GM23338 (cell line): ENCODE measurements around the gene PSMA5.

Experiments
- TF ChIP-seq, protein P1 (sequence below), 2 experiments: fragments of 200-600 bp in 1 of 2; sonication (generic) in 1 of 2; conservative IDR thresholded peaks; 2 replicates each; pipeline versions ENCODE4 v1.5.1 to v1.6.1; 2016 to 2017; ENCODE audit warnings: antibody characterized with exemption in 2 of 2, low read depth in 2 of 2, mild to moderate bottlenecking in 2 of 2, moderate library complexity in 1 of 2
- TF ChIP-seq, protein P2 (sequence below): IDR thresholded peaks from one replicate; pipeline ENCODE4 v1.6.1; 2018; ENCODE audit warnings: antibody characterized with exemption; ENCODE audit not compliant: unreplicated experiment

DNA sequence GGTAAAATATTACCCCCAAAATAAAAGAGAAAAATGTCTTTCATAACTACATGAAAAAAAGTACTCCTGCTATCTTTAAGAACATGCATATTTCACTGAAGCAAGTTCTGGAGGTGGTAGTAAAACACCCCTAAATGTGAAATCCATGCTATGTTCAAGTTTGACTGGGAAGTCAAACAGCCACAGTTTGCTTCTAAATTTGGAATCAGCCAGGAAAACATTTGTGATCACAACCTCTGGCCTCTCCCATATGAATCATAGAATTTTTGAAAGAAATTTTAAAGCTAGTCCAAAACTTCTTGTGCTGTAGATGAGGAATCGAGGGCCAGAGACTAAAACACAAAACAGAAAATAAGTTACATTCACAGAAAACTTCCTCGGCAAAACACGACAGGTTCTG is 35.1 kb downstream of the PSMA5 start:
- TF ChIP-seq, protein P1, sequence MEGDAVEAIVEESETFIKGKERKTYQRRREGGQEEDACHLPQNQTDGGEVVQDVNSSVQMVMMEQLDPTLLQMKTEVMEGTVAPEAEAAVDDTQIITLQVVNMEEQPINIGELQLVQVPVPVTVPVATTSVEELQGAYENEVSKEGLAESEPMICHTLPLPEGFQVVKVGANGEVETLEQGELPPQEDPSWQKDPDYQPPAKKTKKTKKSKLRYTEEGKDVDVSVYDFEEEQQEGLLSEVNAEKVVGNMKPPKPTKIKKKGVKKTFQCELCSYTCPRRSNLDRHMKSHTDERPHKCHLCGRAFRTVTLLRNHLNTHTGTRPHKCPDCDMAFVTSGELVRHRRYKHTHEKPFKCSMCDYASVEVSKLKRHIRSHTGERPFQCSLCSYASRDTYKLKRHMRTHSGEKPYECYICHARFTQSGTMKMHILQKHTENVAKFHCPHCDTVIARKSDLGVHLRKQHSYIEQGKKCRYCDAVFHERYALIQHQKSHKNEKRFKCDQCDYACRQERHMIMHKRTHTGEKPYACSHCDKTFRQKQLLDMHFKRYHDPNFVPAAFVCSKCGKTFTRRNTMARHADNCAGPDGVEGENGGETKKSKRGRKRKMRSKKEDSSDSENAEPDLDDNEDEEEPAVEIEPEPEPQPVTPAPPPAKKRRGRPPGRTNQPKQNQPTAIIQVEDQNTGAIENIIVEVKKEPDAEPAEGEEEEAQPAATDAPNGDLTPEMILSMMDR (conservative IDR thresholded peaks at IDR 0.05; ENCODE audit: low read depth in 2 of 2) = no peak
- TF ChIP-seq, protein P2, sequence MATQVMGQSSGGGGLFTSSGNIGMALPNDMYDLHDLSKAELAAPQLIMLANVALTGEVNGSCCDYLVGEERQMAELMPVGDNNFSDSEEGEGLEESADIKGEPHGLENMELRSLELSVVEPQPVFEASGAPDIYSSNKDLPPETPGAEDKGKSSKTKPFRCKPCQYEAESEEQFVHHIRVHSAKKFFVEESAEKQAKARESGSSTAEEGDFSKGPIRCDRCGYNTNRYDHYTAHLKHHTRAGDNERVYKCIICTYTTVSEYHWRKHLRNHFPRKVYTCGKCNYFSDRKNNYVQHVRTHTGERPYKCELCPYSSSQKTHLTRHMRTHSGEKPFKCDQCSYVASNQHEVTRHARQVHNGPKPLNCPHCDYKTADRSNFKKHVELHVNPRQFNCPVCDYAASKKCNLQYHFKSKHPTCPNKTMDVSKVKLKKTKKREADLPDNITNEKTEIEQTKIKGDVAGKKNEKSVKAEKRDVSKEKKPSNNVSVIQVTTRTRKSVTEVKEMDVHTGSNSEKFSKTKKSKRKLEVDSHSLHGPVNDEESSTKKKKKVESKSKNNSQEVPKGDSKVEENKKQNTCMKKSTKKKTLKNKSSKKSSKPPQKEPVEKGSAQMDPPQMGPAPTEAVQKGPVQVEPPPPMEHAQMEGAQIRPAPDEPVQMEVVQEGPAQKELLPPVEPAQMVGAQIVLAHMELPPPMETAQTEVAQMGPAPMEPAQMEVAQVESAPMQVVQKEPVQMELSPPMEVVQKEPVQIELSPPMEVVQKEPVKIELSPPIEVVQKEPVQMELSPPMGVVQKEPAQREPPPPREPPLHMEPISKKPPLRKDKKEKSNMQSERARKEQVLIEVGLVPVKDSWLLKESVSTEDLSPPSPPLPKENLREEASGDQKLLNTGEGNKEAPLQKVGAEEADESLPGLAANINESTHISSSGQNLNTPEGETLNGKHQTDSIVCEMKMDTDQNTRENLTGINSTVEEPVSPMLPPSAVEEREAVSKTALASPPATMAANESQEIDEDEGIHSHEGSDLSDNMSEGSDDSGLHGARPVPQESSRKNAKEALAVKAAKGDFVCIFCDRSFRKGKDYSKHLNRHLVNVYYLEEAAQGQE = no peak
